Loucy (cell line): ENCODE results near the gene ZBTB16.

Source experiments
- H2AFZ ChIP-seq: fragments of 200-600 bp; sonication (generic); 2 replicates; pipeline ENCODE4 v1.6.0; 2016; ENCODE audit warnings: antibody characterized with exemption, mild to moderate bottlenecking, low read length, moderate library complexity
- H3F3A ChIP-seq: fragments of 200-600 bp; 2 replicates; pipeline ENCODE4 v1.6.0; 2016; ENCODE audit warnings: antibody characterized with exemption, low read depth, mild to moderate bottlenecking
- H3K27me3 ChIP-seq: fragments of 200-600 bp; sonication (generic); 2 replicates; pipeline ENCODE4 v1.6.1; 2014; ENCODE audit warnings: low read length, mild to moderate bottlenecking; ENCODE audit not compliant: insufficient read depth, poor library complexity, severe bottlenecking
- H3K36me3 ChIP-seq: fragments of 200-600 bp; sonication (generic); 2 replicates; pipeline ENCODE4 v1.6.1; 2016; ENCODE audit warnings: low read length; ENCODE audit not compliant: insufficient read depth
- H3K4me1 ChIP-seq: fragments of 200-600 bp; sonication (generic); 2 replicates; pipeline ENCODE4 v1.5.1; 2014; ENCODE audit warnings: low read length, mild to moderate bottlenecking; ENCODE audit not compliant: insufficient read depth, poor library complexity, severe bottlenecking
- H3K4me2 ChIP-seq: fragments of 200-600 bp; sonication (generic); 2 replicates; pipeline ENCODE4 v1.6.0; 2014; ENCODE audit warnings: antibody characterized with exemption, low read length, low read depth, mild to moderate bottlenecking; ENCODE audit not compliant: poor library complexity, severe bottlenecking
- H3K4me3 ChIP-seq: fragments of 200-600 bp; sonication (generic); 2 replicates; pipeline ENCODE4 v1.5.1; 2014; ENCODE audit warnings: low read length, mild to moderate bottlenecking, mixed read lengths; ENCODE audit not compliant: poor library complexity, severe bottlenecking
- H3K79me2 ChIP-seq: fragments of 200-600 bp; sonication (generic); 2 replicates; pipeline ENCODE4 v1.6.1; 2014; ENCODE audit warnings: low read length; ENCODE audit not compliant: insufficient read depth
- H3K9ac ChIP-seq: fragments of 200-600 bp; sonication (generic); 2 replicates; pipeline ENCODE4 v1.6.0; 2014; ENCODE audit warnings: mild to moderate bottlenecking, low read depth, low read length, moderate library complexity; ENCODE audit not compliant: poor library complexity, severe bottlenecking
- H3K9me2 ChIP-seq: fragments of 200-600 bp; sonication (generic); replicated peaks from 2 replicates; pipeline ENCODE4 v1.6.1; 2016; ENCODE audit warnings: low read depth, low read length, mixed read lengths
- H3K9me3 ChIP-seq: fragments of 200-600 bp; sonication (generic); 2 replicates; pipeline ENCODE4 v1.6.1; 2014; ENCODE audit warnings: mild to moderate bottlenecking, antibody characterized with exemption, low read length, low read depth; ENCODE audit not compliant: insufficient read depth
- H4K20me1 ChIP-seq: fragments of 200-600 bp; sonication (generic); 2 replicates; pipeline ENCODE4 v1.6.0; 2014; ENCODE audit warnings: antibody characterized with exemption, low read length, mild to moderate bottlenecking; ENCODE audit not compliant: insufficient read depth, poor library complexity, severe bottlenecking
- CTCF ChIP-seq: fragments of 200-600 bp; sonication (generic); conservative IDR thresholded peaks from 2 replicates; pipeline ENCODE4 v1.5.1; 2014; ENCODE audit warnings: mild to moderate bottlenecking, antibody characterized with exemption, low read length
- EZH2phosphoT487 ChIP-seq: fragments of 200-600 bp; IDR thresholded peaks from 2 replicates; pipeline ENCODE4 v1.6.1; 2018; ENCODE audit warnings: antibody characterized with exemption, mild to moderate bottlenecking, moderate library complexity, borderline replicate concordance

Gene ZBTB16

GRCh38 chr11:114135737-114136151 is 76.2 kb downstream of the ZBTB16 start:
- Histone ChIP-seq H3K4me2 (peak overlapping the region; percentile 14), H3K9me3 (no peaks in the 10 kb centered on the region), H3K9me2 (no peaks in the 10 kb centered on the region), H3K36me3 (no peaks in the 10 kb centered on the region), H3K27me3 (no peaks in the 10 kb centered on the region), H3F3A (no peaks in the 10 kb centered on the region), H3K4me3 (no peak overlapping the region), H2AFZ (no peak overlapping the region), H4K20me1 (no peaks in the 10 kb centered on the region), H3K4me1 (peaks cover 28% of the 10 kb centered on the region), H3K79me2 (no peaks in the 10 kb centered on the region), H3K9ac (no peak overlapping the region)
- no peak for TF ChIP-seq CTCF
- no peak for TF ChIP-seq EZH2phosphoT487

GRCh38 chr11:114136686-114137640 is 77.5 kb downstream of the ZBTB16 start:
- no peak for TF ChIP-seq CTCF
- no peak for TF ChIP-seq EZH2phosphoT487
- Histone ChIP-seq H3F3A (no peaks in the 10 kb centered on the region), H4K20me1 (no peaks in the 10 kb centered on the region), H2AFZ (no peak overlapping the region), H3K36me3 (no peaks in the 10 kb centered on the region), H3K4me3 (no peak overlapping the region), H3K4me2 (peak overlapping the region; percentile 37), H3K9ac (no peak overlapping the region), H3K9me3 (no peaks in the 10 kb centered on the region), H3K27me3 (no peaks in the 10 kb centered on the region), H3K4me1 (peaks cover 20% of the 10 kb centered on the region), H3K79me2 (no peaks in the 10 kb centered on the region), H3K9me2 (no peaks in the 10 kb centered on the region)

GRCh38 chr11:114137838-114138237 is 78.3 kb downstream of the ZBTB16 start:
- Histone ChIP-seq H3K9ac (no peak overlapping the region), H3K79me2 (no peaks in the 10 kb centered on the region), H4K20me1 (no peaks in the 10 kb centered on the region), H3K4me1 (peaks cover 20% of the 10 kb centered on the region), H3F3A (no peaks in the 10 kb centered on the region), H3K4me3 (no peak overlapping the region), H2AFZ (no peak overlapping the region), H3K9me3 (no peaks in the 10 kb centered on the region), H3K36me3 (no peaks in the 10 kb centered on the region), H3K9me2 (no peaks in the 10 kb centered on the region), H3K4me2 (no peak overlapping the region), H3K27me3 (no peaks in the 10 kb centered on the region)
- TF ChIP-seq CTCF (no peak), EZH2phosphoT487 (no peak)
